NCI-H2196 (cell line): ENCODE results near the gene SRBD1.
A peak's percentile ranks its signal among the peaks of the same experiment; 100 is the strongest.

ENCODE experiments used
- DNase-seq: peaks from one replicate; lab custom pipeline; 2025; ENCODE audit not compliant: unreplicated experiment; lab: John Stamatoyannopoulos, UW

SRBD1 gene, protein sequence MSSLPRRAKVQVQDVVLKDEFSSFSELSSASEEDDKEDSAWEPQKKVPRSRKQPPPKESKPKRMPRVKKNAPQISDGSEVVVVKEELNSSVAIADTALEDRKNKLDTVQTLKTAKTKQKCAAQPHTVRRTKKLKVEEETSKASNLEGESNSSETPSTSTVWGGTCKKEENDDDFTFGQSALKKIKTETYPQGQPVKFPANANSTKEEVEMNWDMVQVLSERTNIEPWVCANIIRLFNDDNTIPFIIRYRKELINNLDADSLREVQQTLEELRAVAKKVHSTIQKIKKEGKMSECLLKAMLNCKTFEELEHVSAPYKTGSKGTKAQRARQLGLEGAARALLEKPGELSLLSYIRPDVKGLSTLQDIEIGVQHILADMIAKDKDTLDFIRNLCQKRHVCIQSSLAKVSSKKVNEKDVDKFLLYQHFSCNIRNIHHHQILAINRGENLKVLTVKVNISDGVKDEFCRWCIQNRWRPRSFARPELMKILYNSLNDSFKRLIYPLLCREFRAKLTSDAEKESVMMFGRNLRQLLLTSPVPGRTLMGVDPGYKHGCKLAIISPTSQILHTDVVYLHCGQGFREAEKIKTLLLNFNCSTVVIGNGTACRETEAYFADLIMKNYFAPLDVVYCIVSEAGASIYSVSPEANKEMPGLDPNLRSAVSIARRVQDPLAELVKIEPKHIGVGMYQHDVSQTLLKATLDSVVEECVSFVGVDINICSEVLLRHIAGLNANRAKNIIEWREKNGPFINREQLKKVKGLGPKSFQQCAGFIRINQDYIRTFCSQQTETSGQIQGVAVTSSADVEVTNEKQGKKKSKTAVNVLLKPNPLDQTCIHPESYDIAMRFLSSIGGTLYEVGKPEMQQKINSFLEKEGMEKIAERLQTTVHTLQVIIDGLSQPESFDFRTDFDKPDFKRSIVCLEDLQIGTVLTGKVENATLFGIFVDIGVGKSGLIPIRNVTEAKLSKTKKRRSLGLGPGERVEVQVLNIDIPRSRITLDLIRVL

DNA sequence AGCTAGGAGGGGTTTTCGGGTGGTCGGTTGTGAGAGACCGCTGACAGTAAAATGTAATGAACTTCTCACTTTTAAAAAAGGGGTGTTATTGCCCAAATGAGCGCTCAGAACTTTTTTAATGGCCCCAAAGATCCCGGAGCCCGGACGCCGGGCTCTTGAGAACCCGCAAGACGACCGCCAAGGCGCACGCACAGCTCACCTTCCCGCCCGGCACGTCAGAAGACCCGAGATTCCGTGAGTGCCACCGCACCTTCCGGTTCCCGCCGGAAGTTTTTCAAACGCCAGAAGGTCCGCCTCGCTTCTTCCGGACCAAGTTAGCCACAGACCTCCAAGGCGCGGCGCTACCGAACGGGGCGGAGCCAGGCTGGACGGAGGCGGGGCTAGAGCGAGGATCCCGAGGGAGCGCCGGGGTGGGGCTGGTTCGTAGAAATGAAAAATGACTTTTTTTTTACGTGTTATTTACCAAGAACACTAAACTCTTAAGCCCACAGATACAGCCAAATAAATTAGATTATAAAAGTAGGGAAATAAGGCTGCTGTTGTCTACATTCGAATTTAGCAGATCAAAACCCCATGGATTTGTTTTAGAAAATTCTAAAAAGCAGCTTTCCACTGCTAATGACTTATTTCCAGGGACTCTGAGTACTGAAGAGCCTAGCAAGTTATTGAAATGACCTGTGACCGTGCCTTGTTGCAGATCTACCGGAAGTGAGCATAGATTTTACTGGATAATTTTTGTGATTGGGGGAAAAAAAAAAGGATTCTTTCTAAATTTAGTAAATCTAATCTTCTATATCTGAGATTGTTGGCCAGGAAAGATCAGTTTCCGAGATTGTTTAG is at the start of gene SRBD1:
Gene SRBD1, minus strand, starts transcription at position 248 of the 840 bp plus-strand sequence. CDS start 5,826 bp downstream, outside the sequence.
- peak; percentile 96 for DNase-seq

DNA sequence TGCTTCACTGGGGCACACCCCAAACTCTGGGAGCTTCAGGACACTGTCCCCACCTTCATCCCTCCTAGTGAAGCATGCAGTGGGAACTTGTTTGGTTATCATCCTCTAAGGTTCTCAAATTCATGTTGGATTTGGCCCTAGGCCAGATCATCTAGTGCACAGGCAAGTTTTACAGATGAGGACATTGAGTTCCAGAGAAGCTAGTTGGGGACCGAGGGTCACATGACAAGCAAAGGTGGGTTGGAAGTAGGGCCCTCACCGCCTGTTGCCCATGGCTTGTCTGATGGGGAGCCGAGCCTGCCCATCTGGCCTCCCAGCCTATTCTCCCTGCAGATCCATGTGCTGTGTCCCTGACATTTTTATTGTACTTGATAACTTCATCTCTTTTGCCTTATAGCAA is 43.2 kb upstream of the SRBD1 start:
- peak; percentile 32 for DNase-seq

DNA sequence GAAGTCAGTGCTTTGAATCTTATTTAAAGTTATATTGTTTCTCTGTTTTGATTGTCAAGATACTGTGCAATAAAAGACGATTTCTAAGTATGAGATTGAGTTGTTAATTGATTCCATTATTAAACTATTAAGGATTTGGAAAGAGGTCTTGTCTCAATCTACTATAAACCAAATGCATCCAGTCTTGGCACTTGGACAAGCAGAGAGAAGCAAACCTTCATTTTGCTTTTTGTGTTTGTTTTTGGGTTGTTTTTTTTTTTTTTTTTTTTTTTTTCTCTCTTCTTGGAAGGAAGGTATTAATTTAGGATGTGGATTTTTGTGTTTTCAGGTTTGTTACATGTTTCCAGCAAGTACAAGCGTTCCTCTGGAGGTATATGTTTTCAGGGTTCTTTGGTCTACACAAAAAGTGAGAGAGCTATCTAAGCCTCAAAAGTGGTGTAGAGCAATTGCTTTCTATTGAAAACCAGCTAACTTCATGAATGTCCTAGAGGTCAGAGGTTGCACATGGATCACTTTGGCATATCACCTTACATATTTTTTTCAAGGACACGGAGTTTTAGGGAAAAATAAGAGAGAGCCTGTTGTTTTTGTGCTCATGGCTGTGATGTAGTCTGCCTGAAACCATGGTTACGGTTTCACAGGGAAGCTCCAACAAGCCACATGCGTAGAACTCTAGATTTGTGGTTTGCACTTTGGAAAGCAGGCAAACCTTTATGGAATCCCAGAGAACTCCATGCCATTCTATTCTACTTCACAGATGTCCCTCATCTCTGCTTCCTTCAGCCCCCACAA is 42.3 kb upstream of the SRBD1 start:
- DNase-seq, result no peak

DNA sequence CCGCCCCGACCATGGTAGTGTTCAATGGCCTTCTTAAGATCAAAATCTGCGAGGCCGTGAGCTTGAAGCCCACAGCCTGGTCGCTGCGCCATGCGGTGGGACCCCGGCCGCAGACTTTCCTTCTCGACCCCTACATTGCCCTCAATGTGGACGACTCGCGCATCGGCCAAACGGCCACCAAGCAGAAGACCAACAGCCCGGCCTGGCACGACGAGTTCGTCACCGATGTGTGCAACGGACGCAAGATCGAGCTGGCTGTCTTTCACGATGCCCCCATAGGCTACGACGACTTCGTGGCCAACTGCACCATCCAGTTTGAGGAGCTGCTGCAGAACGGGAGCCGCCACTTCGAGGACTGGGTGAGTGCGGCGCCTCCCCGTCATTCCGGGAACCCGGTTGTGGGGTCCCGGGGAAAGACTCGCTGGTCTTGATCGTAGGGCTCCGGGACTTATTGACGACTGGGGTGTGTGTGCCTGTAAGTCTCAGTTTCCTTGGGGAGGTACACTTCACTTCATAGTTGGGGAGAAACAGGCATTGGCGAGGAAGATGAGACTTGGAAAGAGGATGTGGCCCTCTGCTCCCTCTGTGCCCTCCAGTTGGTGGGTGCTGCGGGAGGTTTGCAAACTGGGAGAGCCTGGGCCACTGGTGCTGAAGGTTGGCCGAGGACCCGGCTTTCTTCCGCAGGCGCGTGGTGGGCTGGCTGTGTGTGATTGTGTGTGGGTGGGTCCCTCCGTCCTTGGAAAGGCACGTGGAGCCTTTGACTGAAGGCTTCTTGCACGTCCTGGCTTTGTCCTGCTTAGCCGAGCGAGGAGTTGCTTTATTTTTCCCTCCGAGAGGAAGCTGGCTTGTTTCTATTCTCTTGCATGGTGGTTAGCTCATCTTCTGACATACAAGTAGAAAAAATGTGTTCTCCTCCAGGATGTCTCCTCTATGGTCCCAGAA is 41.3 kb upstream of the SRBD1 start:
- no peak for DNase-seq

DNA sequence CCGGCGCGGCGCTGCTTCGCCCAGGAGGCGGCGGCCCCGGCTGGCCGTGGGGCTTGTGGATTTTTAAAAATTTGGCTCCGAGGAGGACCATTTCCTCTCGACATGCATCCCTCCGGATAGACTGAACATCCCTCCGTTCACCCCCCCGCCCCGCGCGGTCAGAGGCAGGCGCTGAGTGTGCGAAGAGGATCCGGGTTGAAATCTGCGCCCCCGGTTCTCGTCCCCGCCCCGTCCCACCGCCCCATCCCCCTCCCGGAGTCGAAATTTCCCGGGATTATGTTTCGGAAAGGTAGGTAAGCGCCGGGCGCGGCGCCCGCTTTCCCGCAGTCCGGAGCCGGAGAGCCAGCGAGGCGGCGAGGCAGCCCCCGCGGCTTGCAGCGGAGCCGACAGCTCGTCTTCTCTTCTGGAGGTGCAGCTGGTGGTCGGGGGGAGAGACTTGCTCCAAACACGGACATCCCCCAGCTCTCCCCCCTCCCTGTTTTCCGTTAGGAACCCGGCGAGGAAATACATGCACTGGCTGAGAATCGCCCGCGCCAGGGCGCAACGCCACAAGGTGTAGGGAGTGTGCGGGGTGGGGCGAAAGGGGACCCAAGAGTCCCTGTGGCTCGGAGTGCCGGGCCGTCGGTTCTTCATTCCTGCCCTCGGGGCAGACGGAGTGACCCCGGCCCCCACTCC is 40.5 kb upstream of the SRBD1 start, which contains the start of gene PRKCE:
Gene PRKCE, plus strand, starts transcription at position 261 of the 675 bp plus-strand sequence.
- DNase-seq, result no peak

DNA sequence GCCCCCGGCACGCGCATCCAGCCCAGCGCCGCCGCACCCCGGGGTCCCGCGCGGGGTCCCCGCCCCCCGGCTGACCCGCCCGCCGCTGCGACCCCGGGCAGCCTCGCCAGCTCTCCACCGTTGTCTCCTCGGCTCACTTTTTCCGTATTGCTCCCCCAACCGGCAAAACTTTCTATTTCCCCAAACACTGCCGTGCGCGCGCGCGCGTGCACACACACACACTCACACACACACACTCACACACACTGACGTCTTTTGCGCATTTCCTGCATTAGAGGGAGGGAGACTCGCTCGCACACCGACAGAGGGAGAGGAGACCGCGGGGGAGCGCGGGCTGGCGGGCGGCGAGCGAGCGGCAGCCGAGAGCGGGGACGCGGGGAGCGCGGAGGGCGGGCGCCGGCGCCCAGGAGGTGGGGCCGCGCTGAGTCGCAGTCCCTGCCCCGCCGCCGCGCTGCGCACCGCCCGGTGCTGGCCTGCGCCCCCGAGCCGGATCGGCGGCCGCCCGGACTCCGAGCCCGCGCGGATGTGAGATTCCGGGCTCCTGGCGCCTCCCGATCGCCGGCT is 39.9 kb upstream of the SRBD1 start:
- peak; percentile 83 for DNase-seq

DNA sequence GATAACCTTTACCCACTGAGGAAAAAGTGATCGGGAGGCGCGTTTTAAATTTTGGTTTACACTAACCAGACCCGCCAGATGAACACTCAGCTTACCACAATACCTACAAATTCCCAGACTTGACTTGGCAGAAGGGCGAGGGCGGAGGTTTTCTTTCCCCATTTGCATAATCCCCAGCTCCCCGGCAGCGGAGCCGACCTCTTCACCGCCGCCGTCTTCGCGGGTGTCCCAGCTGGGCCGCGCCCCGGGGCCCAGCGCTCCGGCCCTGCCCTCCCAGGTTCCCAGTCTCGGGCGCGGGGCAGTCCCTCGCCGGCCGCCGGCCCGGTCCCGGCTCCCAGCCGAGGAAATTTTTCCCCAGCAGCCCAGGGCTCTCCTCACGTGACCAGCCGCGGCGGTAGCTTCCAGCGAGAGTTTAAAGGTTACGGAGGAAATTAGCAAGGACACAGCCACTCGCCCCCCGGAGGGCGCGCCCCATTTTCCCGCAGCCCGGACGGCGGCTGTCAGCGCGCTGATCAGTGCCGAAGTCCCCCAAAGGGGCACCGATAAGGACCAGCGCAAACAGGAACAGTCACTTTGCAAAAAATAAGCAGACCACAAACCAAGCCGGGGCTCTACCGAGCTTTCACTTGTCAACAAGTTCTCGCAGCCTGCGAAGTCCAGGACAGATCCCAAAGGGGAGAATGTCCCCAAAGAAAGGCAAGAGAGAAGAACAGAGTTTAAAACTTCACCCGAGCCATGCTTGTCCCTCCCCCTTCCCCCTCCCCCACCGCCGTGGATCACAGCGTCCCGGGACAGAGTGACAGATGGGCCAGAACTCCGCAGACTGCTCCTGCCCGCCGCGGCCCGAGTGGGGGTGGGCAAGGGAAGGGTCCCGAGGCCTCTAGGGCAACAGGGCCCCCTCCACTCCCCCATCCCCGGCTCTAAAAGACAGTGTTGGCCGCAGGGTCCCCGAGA is 39.1 kb upstream of the SRBD1 start:
- peak; percentile 53 for DNase-seq

DNA sequence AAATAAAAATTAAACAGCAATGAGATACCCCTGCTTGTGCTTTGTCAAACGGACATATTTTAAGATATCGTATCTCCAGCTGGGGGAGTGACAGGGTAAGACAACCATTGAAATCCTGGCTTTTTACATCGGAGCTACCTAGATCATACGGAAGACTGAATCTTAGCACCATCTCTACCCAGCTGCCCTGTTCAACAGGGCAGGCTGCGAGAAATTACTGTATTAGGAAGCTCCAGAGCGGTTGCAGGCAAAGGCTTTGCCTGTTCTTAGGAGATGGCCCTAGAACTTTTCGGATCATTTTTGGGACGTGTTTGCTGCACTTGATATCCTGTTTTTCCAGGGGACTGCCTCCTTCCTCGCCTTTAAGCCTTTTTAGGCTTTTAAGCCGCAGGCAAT is 38.4 kb upstream of the SRBD1 start:
- no peak for DNase-seq

DNA sequence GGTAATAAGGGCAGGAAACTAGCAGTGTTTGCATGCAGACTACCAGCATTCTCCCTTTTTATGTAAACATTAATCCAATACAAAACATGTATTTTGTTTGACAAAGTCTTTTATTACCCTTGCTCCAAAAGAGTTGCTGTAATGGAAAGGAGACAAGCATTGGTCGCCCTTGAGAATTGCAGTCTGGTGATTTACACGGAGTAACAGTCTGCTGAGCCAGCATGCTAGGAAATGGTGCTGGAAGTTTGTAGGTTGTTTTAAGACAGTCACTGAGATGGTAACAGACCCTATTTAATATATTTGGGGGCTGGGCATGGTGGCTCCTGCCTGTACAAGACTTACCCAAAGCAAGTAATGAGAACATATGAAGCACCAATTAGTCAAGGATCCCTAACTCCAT is 37.6 kb upstream of the SRBD1 start:
- no peak for DNase-seq

DNA sequence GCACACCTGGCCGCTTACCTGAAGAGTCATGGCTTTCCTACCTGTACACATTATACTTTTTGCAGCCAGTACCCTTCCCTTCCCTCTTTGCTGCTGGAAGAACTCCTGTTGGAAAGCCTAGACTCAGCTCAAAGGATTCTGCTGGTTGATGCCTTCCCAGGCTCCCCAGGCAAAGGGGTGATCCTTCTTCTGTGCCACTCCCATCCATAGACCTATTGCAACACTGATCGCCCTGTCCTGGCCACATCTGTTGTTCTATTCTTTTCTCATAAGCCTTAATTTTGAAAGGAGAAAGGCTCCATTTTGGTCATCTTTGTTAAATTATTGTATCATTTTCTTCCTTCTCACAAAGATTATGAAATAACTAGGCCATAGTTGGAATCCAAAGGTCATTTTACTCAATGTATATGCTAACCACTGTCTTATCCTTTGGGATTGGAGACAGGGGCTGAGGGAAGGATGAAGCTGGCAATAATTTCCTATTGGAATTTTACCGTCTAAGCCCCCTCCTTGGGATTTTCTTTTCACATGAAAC is 37.0 kb upstream of the SRBD1 start:
- DNase-seq, result no peak

DNA sequence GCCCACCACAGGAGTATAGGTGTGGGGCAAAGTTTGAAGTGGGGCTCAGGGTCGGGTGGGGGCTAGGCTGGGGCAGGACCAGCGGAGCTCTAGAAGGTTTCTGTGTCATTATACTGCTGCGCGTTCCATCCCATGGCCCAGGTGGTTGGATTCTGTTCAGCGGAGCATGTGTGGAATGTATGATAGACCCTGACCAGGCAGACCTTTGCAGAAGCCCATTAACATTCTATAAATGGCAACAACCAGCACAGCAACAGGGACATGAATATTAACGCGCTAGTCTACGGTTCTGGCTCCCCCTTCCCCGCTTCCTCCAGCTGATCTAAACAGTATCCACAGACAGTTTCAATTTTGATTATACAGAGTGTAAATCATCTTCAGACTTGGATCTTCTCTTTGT is 36.3 kb upstream of the SRBD1 start:
- no peak for DNase-seq

DNA sequence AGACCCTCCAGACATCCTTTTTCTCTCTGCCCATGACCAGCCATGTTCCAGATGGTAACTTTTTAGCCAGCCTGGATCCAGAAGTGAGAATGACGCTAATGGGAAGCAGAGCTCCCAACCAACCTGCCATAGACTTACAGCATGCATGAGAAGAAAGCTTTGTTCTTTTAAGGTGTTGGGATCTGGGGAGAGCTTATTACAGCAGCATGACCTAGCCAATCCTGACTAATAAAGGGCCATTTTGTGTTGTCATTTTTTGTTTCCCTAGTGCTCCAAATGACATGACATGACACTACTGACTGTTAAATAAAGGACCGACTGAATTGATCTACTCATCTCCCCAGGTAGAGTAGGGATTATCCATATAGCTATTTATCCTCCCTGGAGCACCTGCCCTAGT is 35.2 kb upstream of the SRBD1 start:
- DNase-seq, result no peak

DNA sequence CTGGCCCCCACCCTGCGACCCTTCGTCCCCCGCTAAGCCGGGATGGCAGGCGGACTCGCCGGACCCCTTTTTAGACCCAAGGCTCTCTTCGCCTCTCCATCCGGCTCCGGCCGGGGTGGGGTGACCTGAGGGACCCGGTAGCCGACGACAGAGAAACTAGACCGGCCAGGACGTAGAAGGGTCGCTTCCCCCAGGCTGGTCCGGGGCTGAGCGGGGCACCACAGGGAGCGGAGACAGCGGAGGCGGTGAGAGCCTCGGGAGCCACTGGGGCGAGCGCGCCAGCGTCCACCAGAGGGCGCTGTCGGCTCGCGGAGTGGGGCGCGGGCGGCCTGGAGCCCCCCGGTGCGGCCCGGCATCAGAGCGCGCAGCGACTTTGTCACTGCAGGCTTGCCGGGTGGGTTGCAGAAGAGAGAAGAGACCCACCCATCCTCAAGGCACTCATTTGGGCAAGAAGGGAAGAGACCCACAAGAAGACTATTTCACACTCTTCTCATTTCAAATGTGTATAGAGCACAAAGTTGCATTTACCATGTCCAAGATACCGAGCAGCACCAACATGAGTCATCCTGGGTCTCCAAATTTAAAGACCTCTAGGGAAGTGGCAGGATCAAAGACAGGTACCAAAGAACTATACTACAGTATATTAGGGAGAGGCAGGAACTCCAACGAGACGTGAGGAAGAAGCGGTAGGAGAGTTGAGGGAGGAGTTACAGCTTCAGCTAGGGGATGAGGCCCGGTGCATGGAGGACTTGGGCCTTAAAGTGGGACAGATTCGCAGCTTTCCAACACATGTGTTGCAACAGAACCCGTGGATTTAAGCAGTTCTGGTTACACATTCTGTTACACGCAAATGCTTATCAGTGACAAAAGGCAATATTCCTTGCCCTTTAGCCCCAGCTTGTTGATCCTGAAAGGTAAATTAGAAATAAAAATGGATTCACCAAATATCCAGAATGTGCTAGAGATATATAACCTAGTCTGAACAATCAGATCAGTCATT is 32.8 kb upstream of the SRBD1 start:
- DNase-seq, result peak; percentile 83

DNA sequence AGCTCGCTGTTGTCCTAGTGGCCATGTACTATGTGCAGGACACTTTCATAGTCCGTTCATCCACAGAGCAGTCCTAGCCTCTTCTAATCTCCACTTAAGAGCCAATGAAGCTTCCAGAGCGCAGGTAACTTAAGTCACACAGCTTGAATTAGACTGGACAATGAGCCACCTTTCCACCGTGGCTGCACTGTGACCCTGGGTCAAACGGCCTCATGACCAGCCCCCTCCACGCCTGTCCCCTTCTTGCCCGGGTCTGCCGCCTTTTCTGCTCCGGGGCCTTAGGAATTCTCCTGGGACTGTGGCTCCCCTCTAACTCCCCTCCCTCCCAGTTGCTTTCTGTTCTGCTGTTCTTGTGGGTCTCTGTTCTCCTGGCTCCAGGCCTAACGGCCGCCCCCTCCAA is 32.0 kb upstream of the SRBD1 start:
- DNase-seq, result no peak

DNA sequence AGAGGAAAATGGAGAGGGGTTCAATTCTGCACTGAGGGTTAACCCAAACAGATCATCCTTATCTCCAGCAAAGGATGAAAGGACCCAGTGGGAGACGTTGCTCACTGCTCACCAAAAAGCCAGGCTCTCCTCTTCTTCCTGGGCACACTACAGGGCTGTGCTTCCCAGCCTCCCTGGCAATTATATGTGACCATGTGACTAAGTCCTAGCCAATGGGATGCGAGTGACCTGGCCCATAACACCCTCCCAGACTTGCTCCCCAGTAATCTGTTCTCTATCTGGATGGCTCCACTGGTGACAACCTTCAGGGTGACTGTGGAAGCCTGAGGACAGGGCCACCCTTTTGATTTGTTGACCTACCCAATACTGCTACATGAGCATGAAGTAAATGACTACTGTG is 29.5 kb upstream of the SRBD1 start:
- DNase-seq, result no peak

DNA sequence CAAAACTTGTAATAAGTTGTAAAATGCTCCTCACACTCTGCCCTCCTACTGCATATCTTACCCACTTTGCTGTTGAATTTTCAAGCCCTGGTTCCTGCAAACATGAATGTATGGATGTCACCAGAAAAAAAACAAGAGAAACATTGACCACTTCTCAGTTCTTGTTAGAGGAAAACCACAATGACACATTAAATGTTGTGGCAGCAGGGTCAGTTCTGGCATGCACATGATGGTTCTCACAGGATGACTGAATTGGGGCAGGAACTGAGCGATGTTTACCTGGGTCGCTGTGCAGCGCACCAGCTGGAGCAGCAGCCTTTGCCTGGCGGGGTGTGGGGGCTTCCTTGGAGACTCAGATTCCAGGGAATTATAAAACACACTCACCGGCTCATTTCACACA is 26.4 kb upstream of the SRBD1 start:
- no peak for DNase-seq
